Measurements from ENCODE around the gene URB1.
"Not testable (repeated sequence)": the region's sequence is repeated elsewhere in the genome, so short reads cannot be mapped to it uniquely, and the experiment has no call there.

Gene URB1, protein sequence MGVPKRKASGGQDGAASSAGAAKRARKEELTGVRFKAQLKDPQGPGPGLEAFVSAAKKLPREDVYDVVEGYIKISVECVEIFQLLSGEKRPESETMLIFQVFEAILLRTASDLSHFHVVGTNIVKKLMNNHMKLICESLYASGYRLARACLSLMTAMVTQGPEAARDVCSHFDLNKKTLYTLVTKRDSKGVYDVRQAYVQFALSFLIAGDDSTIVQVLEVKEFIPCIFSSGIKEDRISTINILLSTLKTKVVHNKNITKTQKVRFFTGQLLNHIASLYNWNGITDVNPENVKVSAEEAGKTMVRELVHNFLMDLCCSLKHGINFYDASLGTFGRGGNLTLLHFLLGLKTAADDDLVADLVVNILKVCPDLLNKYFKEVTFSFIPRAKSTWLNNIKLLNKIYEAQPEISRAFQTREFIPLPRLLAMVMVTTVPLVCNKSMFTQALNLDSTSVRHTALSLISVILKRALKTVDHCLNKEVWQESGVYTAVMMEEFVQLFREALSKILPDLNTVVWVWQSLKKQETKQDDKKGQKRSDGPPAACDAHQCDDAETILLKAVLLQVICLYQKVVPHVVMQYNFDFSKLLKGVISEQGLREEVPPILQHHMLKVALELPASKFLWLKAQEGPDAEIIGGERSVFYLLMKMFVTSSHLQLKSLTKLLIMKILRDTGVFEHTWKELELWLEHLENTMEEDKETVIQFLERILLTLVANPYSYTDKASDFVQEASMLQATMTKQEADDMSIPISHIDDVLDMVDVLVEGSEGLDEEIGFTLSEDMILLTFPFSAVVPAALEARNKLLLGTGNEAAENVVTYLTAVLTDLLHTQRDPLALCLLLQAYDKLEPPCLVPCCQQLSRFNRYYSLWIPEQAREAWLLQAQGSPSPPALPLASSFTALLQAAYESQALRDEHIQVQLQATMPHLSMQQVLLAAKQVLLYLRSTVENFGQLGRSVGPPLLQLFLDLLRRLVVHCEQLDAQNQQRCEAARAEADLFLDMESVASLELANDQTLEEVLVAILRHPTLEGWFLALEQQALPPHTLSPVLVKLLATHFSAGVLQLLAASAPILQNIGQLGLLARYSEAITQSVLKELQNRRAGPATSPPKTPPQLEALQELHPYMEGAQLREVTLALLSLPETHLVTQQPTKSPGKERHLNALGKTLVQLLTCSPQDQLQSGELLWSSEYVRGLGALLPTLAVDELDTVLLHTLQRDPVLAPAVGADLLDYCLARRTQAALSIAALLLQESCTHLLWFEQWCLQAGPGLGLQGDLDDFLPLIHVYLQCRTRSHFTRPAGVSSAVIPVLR (N-terminal part only)

DNA sequence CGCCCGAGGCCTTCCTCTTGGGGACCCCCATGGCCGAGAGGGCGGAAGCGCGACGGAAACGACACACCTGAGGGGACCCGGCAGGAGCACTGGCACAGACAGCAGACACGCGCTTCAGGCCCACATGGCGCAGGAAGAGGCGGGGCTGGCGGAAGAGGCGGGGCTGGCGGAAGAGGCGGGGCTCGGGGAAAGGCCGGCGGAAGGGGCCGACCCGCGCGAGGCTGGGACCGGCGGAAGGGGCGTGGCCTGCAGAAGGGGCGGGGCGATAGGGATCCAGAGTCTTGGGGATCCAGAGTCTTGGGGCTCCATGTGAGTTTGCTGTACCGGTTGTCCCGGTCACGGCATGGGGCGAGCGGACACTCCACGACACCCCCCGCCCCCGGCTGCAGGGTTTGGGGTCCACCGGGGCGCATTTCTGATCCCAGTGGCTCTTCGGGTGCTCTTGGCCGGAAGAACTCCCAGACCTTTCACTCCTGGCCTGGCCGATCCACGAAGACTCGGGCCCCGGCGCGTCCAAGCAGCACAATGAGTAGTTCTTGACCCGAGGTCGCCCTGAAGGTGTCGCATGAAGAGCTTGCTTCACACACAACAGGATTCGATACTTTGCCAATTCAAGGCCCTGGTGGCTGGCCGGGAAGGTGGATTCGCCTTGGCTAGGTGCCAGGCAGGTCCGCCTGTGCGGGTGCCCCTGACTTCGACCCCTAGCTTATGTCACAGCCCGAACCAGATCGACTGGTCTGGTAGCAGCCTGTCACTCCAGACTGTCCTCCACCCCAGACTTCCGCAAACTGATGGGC, at the start of gene URB1:
Gene URB1 (minus strand): TSS at position 133 of the 797 bp plus-strand sequence. CDS start 102 bp downstream, at position 31.
- TF ChIP-seq, protein P1, sequence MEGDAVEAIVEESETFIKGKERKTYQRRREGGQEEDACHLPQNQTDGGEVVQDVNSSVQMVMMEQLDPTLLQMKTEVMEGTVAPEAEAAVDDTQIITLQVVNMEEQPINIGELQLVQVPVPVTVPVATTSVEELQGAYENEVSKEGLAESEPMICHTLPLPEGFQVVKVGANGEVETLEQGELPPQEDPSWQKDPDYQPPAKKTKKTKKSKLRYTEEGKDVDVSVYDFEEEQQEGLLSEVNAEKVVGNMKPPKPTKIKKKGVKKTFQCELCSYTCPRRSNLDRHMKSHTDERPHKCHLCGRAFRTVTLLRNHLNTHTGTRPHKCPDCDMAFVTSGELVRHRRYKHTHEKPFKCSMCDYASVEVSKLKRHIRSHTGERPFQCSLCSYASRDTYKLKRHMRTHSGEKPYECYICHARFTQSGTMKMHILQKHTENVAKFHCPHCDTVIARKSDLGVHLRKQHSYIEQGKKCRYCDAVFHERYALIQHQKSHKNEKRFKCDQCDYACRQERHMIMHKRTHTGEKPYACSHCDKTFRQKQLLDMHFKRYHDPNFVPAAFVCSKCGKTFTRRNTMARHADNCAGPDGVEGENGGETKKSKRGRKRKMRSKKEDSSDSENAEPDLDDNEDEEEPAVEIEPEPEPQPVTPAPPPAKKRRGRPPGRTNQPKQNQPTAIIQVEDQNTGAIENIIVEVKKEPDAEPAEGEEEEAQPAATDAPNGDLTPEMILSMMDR (IDR thresholded peaks at IDR 0.05), result 0 out of 2 replicates have a peak, but pooled peaks have one; percentile 17
- TF ChIP-seq ZFX (IDR thresholded peaks at IDR 0.05; ENCODE audit: borderline replicate concordance), result no peak

DNA sequence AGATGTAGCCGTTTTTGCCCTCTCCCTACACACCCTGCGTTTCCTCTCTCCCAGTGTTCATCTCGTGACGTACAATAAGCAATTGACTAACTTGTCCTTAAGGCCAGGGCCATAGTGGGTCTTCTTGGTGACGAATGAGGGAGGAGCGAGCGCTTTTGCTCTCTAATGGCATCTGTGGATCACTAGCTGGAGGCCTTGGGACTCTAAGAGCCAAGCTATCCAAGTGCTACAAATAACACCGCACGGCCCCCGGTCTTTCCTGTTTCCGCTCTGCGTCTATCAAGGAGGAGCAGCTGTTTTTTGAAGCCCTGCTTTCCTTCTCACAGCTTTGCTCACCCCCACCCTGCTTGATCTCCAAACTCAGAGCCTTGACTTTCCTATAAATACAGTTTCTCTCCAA, 44.9 kb upstream of the URB1 start:
- TF ChIP-seq, protein P1 (IDR thresholded peaks at IDR 0.05), result no peak
- TF ChIP-seq ZFX (IDR thresholded peaks at IDR 0.05; ENCODE audit: borderline replicate concordance), result no peak
- H3K27ac ChIP-seq, result no peak overlapping the region

More for the DNA sequence above, at the start of gene URB1:
- peak within 1 kb of the TSS; percentile 65 for H3K27ac ChIP-seq

DNA sequence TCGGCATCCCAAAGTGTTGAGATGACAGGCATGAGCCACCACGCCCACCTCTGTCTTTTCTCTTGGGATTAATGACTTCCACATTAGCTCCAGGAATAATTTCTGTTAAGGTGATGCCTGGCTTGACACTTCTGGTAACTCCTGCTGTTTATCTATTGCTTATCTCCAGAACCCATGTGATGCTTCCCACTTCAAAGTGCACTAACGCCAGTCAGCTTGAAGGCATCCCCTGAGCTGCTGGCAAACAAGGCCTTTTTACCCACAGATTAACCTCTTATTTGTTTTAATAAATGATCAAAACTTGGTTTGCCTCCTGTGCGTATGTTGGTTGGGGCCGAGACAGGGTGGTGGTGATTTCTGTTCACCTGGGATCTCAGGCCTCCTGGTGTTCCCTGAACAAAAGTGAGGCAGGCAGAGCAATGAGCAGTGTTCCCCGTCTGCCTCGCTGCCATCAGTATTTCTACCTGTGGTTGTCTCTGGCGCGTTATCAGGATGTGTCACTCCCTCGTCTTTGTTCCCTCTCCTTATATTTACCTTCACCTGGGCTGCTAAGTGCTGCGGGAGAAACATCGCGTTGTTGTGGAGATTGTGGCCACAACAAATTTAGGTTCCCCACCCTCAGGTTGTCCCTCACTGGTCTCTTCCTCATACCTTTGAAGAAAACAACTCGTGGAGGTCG, 40.3 kb upstream of the URB1 start:
- H3K27ac ChIP-seq, result not testable (repeated sequence)

DNA sequence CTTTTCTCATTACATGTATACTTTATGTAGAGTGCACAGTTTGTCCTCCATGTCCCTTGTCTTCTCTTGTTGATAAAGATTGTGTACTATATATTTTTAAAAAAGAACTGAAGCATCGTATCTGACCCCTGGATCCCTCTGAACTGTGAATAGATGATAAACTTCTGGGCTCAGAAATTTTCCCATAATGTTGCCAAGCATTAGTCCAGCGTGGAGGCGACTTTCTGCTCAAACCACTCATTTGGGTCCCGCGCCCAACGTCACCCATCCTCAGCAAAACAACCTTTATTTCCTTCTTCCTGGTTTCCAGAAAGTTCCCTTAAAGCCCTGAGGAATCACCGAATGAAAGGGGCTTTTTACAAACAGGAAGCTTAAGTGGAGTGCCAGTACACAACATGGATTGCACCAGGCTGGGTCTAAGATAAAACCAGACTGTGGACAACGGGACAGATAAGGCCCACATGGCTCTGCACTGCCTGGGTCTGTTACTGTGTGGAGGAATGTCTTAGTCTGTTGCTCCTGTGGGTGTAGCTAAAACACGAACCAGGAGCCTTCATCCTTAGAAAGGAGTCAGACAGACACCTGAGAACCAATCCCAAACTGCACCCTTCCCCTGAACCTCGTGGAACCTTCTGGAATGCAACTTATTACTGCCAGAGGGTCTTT, 35.3 kb upstream of the URB1 start:
- TF ChIP-seq, protein P1 (IDR thresholded peaks at IDR 0.05), result no peak
- no peak for TF ChIP-seq ZFX (IDR thresholded peaks at IDR 0.05; ENCODE audit: borderline replicate concordance)
- no peak overlapping the region for H3K27ac ChIP-seq

DNA sequence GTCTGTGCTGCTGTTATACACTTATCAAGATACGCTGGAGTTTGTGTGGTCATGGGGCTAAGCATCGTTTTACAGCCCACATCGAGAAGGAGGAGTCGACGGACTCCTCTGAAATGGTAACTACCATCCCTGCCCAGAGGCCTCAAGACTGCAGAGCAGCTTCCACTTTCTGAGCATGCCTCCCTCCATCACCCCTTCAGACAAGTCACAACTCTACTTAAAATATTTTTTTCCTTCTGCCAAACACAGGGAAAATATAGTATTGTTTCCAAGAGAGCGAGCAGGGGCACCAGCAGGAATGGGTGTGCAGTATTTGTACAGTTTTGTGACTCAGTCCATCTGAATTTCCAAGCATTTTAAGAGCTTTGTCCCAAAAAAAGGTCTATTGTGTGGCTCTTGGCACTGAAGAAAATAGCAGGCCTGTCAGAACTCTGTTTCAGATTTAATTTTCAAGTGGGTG, 33.8 kb upstream of the URB1 start:
- no peak overlapping the region for H3K27ac ChIP-seq

DNA sequence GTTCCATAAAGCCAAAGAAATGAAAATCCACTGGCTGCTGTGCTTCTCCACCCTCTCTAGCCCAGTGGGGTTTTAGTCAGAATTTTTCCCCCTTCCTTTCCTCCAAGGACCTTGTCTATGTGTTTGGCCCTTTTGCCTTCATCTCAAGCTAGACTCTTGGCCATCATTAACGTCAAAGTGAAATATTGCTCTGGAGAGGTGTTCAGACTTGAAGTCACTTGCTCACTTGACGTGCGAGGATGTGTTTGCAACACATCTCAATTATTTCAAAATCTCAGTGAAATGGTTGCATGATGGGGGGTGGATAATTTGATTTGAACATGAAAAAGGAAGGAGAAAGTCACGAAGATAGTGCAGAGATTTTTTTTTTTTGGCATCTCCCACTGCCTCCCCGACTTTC, 33.3 kb upstream of the URB1 start:
- TF ChIP-seq ZFX (IDR thresholded peaks at IDR 0.05; ENCODE audit: borderline replicate concordance), result no peak
- TF ChIP-seq, protein P1 (IDR thresholded peaks at IDR 0.05), result no peak
- no peak overlapping the region for H3K27ac ChIP-seq

More for the DNA sequence above, 33.8 kb upstream of the URB1 start:
- TF ChIP-seq, protein P1 (IDR thresholded peaks at IDR 0.05), result no peak
- TF ChIP-seq ZFX (IDR thresholded peaks at IDR 0.05; ENCODE audit: borderline replicate concordance), result no peak

Data from 22Rv1 (cell line).